Caki2 (cell line): ENCODE measurements around the gene CEP57. TPM values are rescaled to one million over a fixed set of nuclear protein-coding genes. Genes with fewer than 3 reads are reported as not detected.
"Not testable (repeated sequence)": the region's sequence is repeated elsewhere in the genome, so short reads cannot be mapped to it uniquely, and the experiment has no call there.

ENCODE experiments used
- DNase-seq: peaks from one replicate; pipeline ENCODE4 v3.0.0-alpha.2; 2015; ENCODE audit warnings: low read depth
- in situ Hi-C: cut with HindIII; loops from 2 replicates; pipeline ENCODE4 v1.10.0; 2016; ENCODE audit warnings: low sequenced_read_pairs, low pct_unique_long_range_greater_than_20kb, mixed read lengths
- total RNA-seq: library from RNA; depleted of rRNA; stranded (reverse); fragments of >200 nt; shearing (Covaris generic); gene quantifications from 2 replicates; pipeline ENCODE4 v1.2.3, GENCODE V29; 2014; ENCODE audit warnings: low replicate concordance; rRNA removed

CEP57 gene
- total RNA-seq, 1 experiment from 2014 or later = 30.2 TPM

- in situ Hi-C loops = no loop called here
- DNase-seq = peak; percentile 73
These were observed 45.6 kb downstream of the CEP57 start for GRCh38 chr11:95835768-95836488.

- in situ Hi-C loops = no loop called here
- no peak for DNase-seq
These were observed 54.9 kb downstream of the CEP57 start for GRCh38 chr11:95845167-95845566.

GRCh38 chr11:95849087-95849825 is 59.0 kb downstream of the CEP57 start:
- in situ Hi-C loops = no loop called here
- DNase-seq = peak; percentile 44

- in situ Hi-C loops = no loop called here
- no peak for DNase-seq
These were observed 59.8 kb downstream of the CEP57 start for GRCh38 chr11:95850137-95850536.

- no peak for DNase-seq
- in situ Hi-C loops = no loop called here
These were observed 62.8 kb downstream of the CEP57 start for GRCh38 chr11:95853138-95853537.

GRCh38 chr11:95853862-95854261 is 63.6 kb downstream of the CEP57 start:
- in situ Hi-C loops = no loop called here
- DNase-seq = no peak

- DNase-seq, in situ Hi-C loops: not testable (repeated sequence)
These were observed 64.1 kb downstream of the CEP57 start for GRCh38 chr11:95854362-95854761.

- in situ Hi-C loops, DNase-seq: not testable (repeated sequence)
These were observed 69.7 kb downstream of the CEP57 start for GRCh38 chr11:95860024-95860423.

- in situ Hi-C loops = no loop called here
- no peak for DNase-seq
These were observed 73.3 kb downstream of the CEP57 start for GRCh38 chr11:95863486-95864140.

- DNase-seq = no peak
- in situ Hi-C loops = no loop called here
These were observed 76.8 kb downstream of the CEP57 start for GRCh38 chr11:95867105-95867504.

GRCh38 chr11:95870877-95871276 is 80.6 kb downstream of the CEP57 start:
- in situ Hi-C loops = not testable (repeated sequence)

GRCh38 chr11:95877291-95877690 is 87.0 kb downstream of the CEP57 start:
- in situ Hi-C loops = no loop called here
- peak; percentile 66 for DNase-seq

More at GRCh38 chr11:95870877-95871276, 80.6 kb downstream of the CEP57 start:
- not testable (repeated sequence) for DNase-seq

Other genes starting within 250 kb of the CEP57 start
- gene FAM76B, start 716 bp upstream of the CEP57 start, total RNA-seq = 8.9 and 12.5 TPM in 2 replicates
- 24.8 and 36.6 TPM in 2 replicates for gene MTMR2, start 133.6 kb downstream of the CEP57 start, total RNA-seq